NT2/D1 (cell line): ENCODE data around the gene PDCD7.

Experiments
- DNase-seq: peaks from one replicate; pipeline ENCODE4 v3.0.0-alpha.2; 2011; ENCODE audit warnings: low read depth, low spot score
- H3K27me3 ChIP-seq: 2 replicates; pipeline ENCODE4 v1.6.0; 2011; ENCODE audit warnings: mild to moderate bottlenecking; ENCODE audit not compliant: insufficient read length, insufficient read depth
- H3K36me3 ChIP-seq: 2 replicates; pipeline ENCODE4 v1.6.1; 2011; ENCODE audit warnings: mild to moderate bottlenecking, low read length, mixed read lengths; ENCODE audit not compliant: insufficient read depth, insufficient read length
- H3K4me1 ChIP-seq: 2 replicates; pipeline ENCODE4 v1.5.1; 2011; ENCODE audit not compliant: insufficient read depth, insufficient read length
- H3K4me3 ChIP-seq: 2 replicates; pipeline ENCODE4 v1.5.1; 2011; ENCODE audit warnings: low read depth; ENCODE audit not compliant: insufficient read length
- H3K9ac ChIP-seq: 2 replicates; pipeline ENCODE4 v1.6.0; 2011; ENCODE audit warnings: low read depth; ENCODE audit not compliant: insufficient read length
- H3K9me3 ChIP-seq: 2 replicates; pipeline ENCODE4 v1.5.1; 2011; ENCODE audit warnings: mild to moderate bottlenecking, low read length; ENCODE audit not compliant: insufficient read depth
- SUZ12 ChIP-seq: IDR thresholded peaks from 2 replicates; pipeline ENCODE4 v1.6.1; 2011; ENCODE audit not compliant: insufficient read length, insufficient read depth; ENCODE audit errors: extremely low read depth
- YY1 ChIP-seq: IDR thresholded peaks from 2 replicates; pipeline ENCODE4 v1.6.1; 2011; ENCODE audit not compliant: insufficient read length, insufficient read depth
- ZNF274 ChIP-seq: IDR thresholded peaks from 2 replicates; pipeline ENCODE4 v1.6.1; 2011; ENCODE audit warnings: mild to moderate bottlenecking, low read depth, low read length

The PDCD7 gene

GRCh38 chr15:65069779-65070546 lies 63.6 kb downstream of the PDCD7 start:
- H3K27me3 ChIP-seq, result no peaks in the 10 kb centered on the region
- DNase-seq, result no peak
- TF ChIP-seq YY1 (no peak), SUZ12 (no peak), ZNF274 (no peak)
- H3K36me3 ChIP-seq, result peaks cover 9% of the 10 kb centered on the region
- peaks cover 13% of the 10 kb centered on the region for H3K4me1 ChIP-seq
- peaks cover 9% of the 10 kb centered on the region; the same call in 1 of the 2 replicates for H3K9me3 ChIP-seq
- no peak overlapping the region for H3K9ac ChIP-seq
- H3K4me3 ChIP-seq, result no peak overlapping the region

DNA sequence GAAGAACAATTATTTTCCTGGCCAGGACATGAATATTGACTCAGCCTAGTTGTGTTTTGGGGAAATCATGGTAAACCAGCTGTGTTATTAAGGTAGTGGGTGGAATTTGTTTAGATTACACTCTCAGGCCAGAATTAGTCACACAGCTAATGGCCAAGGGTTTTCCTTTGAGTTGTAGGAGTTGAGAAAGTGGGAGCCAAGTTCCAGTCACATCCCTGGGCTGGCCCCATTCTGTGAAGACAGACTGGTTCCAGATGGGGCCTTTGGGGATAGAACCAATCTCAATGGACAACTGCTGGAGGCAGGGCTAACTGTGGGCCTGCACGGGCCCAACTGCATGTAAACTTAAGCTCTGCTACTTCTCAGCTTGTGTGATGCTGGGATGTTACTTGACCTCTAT lies 64.4 kb downstream of the PDCD7 start:
- no peak overlapping the region for H3K4me3 ChIP-seq
- peaks cover 9% of the 10 kb centered on the region; the same call in 1 of the 2 replicates for H3K9me3 ChIP-seq
- DNase-seq, result no peak
- H3K4me1 ChIP-seq, result peaks cover 14% of the 10 kb centered on the region
- TF ChIP-seq SUZ12, result no peak
- no peak for TF ChIP-seq YY1
- no peak for TF ChIP-seq ZNF274
- H3K27me3 ChIP-seq, result no peaks in the 10 kb centered on the region
- H3K9ac ChIP-seq, result no peak overlapping the region
- H3K36me3 ChIP-seq, result peaks cover 14% of the 10 kb centered on the region

- TF ChIP-seq SUZ12 (no peak), ZNF274 (no peak), YY1 (no peak)
- peaks cover 8% of the 10 kb centered on the region; the same call in 1 of the 2 replicates for H3K9me3 ChIP-seq
- peaks cover 22% of the 10 kb centered on the region for H3K36me3 ChIP-seq
- no peak overlapping the region for H3K9ac ChIP-seq
- H3K4me1 ChIP-seq, result peaks cover 14% of the 10 kb centered on the region
- H3K27me3 ChIP-seq, result no peaks in the 10 kb centered on the region
- H3K4me3 ChIP-seq, result peak overlapping the region; percentile 83
- no peak for DNase-seq
Measured at GRCh38 chr15:65068403-65068788, 65.2 kb downstream of the PDCD7 start.

GRCh38 chr15:65067645-65068402 lies 65.8 kb downstream of the PDCD7 start, which contains the start of gene RASL12:
TSS of gene RASL12 (minus strand) at chr15:65067991. CDS start at chr15:65067835, 156 bp downstream.
- peak within 1 kb of the TSS; percentile 84 for H3K9ac ChIP-seq
- H3K4me1 ChIP-seq, result peaks cover 14% of the 10 kb centered on the region
- H3K36me3 ChIP-seq, result peaks cover 26% of the 10 kb centered on the region
- 0 out of 2 replicates have a peak, but pooled peaks cover 2% of the 10 kb centered on the region for H3K9me3 ChIP-seq
- DNase-seq, result no peak
- H3K27me3 ChIP-seq, result no peaks in the 10 kb centered on the region
- H3K4me3 ChIP-seq, result peak within 1 kb of the TSS; percentile 83
- TF ChIP-seq SUZ12, result no peak
- TF ChIP-seq ZNF274, result no peak
- no peak for TF ChIP-seq YY1
